GM10248 (cell line): ENCODE data around the gene ZNF532.

Source experiments
- CTCF ChIA-PET: fragments of 300-600 bp; sonication (Branson Sonifier 250); formaldehyde crosslinking; extraction: SDS; loops from one replicate; lab custom pipeline; 2021; ENCODE audit warnings: antibody characterized with exemption; lab: Yijun Ruan, JAX
- POLR2A ChIA-PET: fragments of 350-650 bp; sonication (Branson Sonifier 250); formaldehyde crosslinking; extraction: SDS; loops from one replicate; lab custom pipeline; 2020; ENCODE audit warnings: antibody characterized with exemption; lab: Yijun Ruan, JAX
- DNase-seq: peaks from one replicate; pipeline ENCODE4 v3.0.0; 2012; ENCODE audit errors: extremely low spot score
- TF ChIP-seq, protein P1 (sequence below): IDR thresholded peaks from 2 replicates; pipeline ENCODE4 v1.5.1; 2012; ENCODE audit warnings: mild to moderate bottlenecking, low read depth; ENCODE audit errors: extremely low read depth, missing control alignments, control extremely low read depth

ZNF532 gene

DNA sequence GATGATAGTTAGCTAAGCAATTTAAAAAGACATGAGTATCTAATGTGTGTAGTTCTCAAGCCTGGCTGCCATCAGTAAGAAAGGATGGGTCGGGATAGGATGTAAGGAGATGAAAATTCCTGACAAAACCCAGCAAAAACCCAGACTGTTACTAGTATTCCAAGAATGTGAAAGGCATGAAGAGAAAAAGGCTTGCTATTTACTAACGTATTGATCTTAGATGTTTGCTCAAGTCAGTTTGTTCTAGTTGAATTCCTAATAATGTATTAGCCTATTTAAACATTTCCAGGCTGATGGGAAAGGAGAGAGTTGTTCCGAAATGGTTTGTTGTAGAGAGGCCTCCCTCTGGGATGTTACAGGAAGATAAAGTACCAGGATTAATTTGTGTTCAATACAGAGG lies 88.2 kb downstream of the ZNF532 start:
- ChIA-PET CTCF (interaction anchor here (1.6 kb wide), 1 partner anchor 9 kb away, joined by 4 read pairs; no protein-coding TSS in a partner anchor), POLR2A (no interaction called here)
- TF ChIP-seq, protein P1, sequence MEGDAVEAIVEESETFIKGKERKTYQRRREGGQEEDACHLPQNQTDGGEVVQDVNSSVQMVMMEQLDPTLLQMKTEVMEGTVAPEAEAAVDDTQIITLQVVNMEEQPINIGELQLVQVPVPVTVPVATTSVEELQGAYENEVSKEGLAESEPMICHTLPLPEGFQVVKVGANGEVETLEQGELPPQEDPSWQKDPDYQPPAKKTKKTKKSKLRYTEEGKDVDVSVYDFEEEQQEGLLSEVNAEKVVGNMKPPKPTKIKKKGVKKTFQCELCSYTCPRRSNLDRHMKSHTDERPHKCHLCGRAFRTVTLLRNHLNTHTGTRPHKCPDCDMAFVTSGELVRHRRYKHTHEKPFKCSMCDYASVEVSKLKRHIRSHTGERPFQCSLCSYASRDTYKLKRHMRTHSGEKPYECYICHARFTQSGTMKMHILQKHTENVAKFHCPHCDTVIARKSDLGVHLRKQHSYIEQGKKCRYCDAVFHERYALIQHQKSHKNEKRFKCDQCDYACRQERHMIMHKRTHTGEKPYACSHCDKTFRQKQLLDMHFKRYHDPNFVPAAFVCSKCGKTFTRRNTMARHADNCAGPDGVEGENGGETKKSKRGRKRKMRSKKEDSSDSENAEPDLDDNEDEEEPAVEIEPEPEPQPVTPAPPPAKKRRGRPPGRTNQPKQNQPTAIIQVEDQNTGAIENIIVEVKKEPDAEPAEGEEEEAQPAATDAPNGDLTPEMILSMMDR = no peak
- DNase-seq = no peak

DNA sequence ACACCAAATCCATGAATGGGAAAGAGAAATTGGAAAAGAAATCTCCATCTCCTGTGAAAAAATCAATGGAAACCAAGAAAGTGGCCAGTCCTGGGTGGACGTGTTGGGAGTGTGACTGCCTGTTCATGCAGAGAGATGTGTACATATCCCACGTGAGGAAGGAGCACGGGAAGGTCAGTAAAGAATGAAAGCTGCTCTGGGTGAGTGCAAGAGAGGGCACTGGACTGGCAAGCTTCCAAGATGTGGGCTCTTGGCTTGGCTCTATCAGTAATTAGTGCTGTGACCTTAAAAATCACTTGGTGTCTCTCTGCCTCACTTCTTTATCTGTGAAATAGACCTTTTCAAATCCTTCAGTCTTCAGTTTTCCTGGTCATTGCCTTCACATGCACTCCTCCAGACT lies 89.0 kb downstream of the ZNF532 start:
- TF ChIP-seq, protein P1 = no peak
- ChIA-PET CTCF (interaction anchor here (1.6 kb wide), 1 partner anchor 10 kb away, joined by 4 read pairs; no protein-coding TSS in a partner anchor), POLR2A (no interaction called here)
- no peak for DNase-seq

DNA sequence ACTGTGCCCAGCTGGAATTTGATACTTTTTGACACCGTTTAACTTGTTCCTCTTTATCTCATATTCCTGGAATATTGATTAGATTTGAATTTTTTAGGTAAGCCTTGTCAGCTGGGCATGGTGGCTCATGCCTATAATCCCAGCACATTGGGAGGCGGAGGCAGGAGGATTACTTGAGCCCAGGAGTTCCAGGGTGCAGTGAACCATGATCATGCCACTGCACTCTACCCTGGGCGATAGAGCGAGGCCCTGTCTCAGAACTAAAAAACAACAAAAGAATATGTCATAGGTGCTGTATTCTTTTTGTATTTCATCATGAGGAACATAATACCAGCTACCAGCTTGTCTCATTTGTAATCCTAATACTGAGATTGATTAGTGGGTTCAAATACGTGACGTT lies 90.3 kb downstream of the ZNF532 start:
- ChIA-PET CTCF (no interaction called here), POLR2A (no interaction called here)
- TF ChIP-seq, protein P1 = no peak
- DNase-seq = no peak

DNA sequence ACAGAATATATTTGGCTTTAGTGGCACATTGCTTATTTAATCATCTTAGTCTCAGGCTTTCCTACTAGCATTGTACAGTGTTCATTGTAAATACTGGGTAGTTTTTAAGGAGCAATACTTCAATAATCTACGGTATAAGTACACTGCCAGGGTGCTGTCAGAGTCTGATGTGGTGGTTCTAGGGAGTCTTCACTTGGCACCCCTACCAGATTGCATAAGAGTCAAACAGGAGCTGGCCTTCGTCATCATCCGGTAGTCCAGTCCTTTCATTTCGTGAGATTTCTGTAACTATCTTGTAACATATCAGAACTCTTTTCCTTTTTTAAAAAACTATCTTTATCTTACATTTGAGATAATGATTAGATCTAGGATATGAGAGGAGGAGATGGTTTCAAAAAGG lies 91.1 kb downstream of the ZNF532 start:
- TF ChIP-seq, protein P1 = no peak
- CTCF ChIA-PET = no interaction called here
- POLR2A ChIA-PET = no interaction called here
- DNase-seq = no peak

DNA sequence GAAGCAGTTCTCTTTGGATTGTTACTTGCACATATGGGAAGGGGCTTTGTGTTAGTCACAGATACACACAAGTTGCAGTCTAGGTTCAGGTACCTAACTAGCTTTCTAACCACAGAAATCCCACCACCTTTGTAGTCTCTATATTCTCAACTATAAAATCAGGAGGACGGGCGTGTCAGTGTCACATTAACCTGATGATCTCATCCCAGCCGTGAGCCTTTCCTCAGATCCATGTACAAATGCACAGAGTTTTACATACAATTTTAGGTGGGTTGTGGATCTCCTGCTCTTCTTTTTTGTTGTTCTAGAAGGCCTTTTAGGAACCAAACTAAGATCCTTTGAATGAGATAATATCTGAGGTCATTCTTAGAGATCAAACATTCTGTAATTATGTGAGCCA lies 94.0 kb downstream of the ZNF532 start:
- TF ChIP-seq, protein P1 = no peak
- no peak for DNase-seq
- ChIA-PET CTCF (interaction anchor here (1.8 kb wide), 1 partner anchor 178 kb away, joined by 4 read pairs; no protein-coding TSS in a partner anchor), POLR2A (no interaction called here)

DNA sequence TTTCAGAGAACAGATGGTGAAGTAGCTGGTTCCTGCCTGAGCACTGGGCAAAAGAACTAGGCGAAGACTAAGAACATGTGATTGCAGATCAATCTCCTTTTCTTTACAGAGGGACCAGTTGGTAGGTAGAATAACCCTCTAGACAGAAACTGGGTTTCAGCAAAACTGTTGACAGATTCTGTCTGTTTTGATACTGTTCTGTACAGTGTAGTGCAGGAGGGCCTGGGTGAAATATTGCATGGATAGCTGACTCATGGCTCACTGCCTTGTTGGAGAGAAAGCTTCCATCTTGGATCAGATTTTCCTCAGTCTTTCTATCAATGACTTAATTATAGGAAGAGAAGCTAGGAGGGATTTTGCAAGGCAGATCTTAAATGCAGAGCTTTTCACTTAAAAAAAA lies 95.8 kb downstream of the ZNF532 start:
- TF ChIP-seq, protein P1 = no peak
- POLR2A ChIA-PET = no interaction called here
- CTCF ChIA-PET = interaction anchor here (1.1 to 2.2 kb wide), 6 partner anchors 9 to 192 kb away, joined by 3 to 10 read pairs (median 4); no protein-coding TSS in a partner anchor
- DNase-seq = no peak
